Stimulated activated CD8-positive, alpha-beta memory T cell treated with anti-CD3 and anti-CD28 coated beads, Interleukin-7, amount 100 ng/mL, for 4 hours (primary cell): Measurements from ENCODE around the gene KCNG3.

Experiments used
- DNase-seq, 2 donors: peaks; one replicate each; pipeline ENCODE4 v3.0.0-alpha.2; 2020; ENCODE audit warnings: low read depth in 2 of 2

The KCNG3 gene

GRCh38 chr2:42493468-42494354 lies at the start of gene KCNG3:
Gene KCNG3 (minus strand): TSS chr2:42493982. CDS start chr2:42493501, 481 bp downstream.
- DNase-seq = peak; percentile 37 to 72

DNA sequence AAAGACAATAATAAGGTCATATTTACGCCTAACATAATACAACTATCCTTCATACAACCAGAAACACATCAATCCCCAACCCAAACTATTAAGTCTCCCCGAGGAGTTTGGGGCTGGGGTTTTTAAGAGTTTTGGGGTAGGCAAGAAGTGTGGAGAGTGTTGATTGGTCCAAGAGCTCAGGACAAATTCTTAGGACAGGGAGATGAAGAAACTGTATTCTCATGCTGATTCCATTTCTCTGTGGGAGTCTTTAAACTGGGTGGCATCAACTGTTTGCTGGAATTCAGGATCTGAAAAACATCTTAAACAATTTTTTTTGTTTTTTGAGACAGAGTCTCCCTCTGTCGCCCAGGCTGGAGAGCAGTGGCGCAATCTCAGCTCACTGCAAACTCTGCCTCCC lies 49.1 kb upstream of the KCNG3 start:
- DNase-seq = no peak

DNA sequence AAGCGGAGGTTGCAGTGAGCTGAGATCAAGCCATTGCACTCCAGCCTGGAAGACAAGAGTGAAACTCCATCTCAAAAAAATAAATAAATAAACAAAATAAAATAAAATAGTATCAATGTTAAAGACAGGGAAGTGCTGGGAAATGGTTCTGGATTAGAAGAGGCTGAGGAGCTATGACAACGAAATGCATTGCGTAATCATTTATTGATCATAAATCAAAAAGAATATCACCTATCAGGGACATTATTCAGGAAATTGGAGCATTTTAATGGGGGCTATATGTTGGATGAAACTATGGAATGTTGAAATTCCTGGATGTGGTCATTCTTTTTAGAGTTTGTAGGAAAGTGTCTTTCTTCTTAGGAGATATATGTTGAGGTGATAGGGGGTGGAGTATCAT lies 43.7 kb upstream of the KCNG3 start:
- no peak for DNase-seq

- DNase-seq = no peak
Observed at GRCh38 chr2:42532397-42532796, 38.6 kb upstream of the KCNG3 start.

- DNase-seq = no peak
Observed at GRCh38 chr2:42523341-42523740, 29.6 kb upstream of the KCNG3 start.

DNA sequence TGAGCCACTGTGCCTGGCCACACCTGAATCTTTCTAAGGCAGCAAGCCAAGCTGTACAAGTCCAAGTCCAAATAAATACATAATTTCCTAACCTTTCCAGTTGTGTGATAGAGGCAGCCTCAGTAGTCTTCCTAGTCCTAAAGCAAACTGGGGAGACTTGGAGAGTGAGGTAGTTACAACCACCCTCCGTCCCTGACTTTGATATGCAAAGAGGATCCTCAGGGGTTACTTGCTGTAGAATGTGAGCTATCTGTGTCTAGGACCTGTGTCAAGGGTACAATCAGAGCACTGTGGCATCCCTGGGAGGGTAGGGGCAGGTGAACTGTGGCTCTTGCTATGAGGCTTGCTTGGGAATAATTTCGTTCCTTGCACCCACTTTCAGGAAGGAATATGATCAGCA lies 28.3 kb upstream of the KCNG3 start:
- DNase-seq = no peak

DNA sequence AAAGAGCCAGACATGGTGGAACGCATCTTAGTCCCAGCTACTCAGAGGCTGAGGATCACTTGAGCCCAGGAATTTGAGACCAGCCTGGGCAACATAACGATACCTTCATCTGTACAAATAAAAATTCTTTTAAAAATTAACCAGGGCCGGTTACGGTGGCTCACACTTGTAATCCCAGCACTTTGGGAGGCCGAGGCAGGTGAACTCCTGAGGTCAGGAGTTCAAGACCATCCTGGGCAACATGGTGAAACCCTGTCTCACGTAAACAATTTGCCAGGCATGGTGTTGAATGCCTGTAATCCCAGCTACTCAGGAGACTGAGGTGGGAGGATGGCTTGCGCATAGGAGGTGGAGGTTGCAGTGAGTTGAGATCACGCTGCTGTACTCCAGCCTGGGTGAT lies 25.8 kb upstream of the KCNG3 start:
- DNase-seq = no peak

DNA sequence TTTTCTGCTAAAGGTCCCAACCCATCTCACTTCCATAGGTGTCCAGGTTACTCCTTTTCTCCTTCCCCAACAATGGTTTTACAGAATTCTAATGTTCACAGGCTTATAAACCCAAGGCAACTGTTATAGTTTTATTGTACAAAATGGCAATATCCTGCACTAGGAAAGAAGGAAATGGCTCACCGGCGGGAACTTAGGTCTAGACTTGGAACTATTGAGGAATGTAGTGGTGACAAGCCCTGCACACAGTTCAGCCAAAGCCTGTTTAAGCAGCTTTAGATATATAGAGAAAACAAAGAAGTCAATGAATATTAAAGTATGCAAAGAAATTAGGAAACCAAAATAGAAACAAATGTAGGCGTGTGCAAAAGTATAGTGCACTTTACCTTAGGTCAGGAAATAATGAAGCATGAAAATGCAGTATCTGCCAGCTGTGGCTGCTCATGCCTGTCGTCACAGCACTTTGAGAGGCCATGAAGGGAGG lies 22.7 kb upstream of the KCNG3 start:
- no peak for DNase-seq

- no peak for DNase-seq
Observed at GRCh38 chr2:42513252-42513918, 19.6 kb upstream of the KCNG3 start.

DNA sequence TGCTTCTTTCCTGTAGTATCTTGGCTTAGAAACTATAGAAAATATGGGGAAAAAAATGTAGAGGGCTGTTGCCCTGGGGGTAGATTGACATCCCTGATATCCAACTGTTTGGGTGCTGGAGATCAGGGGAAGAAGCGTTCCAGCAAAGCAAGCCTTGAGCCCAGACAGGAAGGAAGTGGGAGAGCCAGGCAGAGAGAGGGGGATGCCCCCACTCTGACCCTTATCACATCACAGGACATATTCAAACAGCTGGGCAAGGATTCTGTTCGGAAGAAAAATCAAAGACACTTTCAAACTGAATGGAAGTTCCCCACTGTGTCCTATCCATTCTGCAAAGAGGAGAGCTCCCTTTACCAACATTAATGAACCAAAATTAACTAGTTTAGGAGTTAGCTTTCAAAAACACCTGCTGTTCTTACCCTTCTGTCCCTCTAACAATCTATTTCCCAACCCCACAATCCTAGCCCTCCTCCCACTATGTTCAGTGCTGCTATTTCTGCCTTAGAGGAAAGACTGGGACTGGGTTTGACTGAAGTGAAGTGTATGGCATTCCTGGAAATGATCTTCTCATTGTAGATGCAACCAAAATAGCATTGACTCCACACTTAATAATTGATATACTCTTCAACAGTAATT lies 16.9 kb upstream of the KCNG3 start:
- DNase-seq = no peak

DNA sequence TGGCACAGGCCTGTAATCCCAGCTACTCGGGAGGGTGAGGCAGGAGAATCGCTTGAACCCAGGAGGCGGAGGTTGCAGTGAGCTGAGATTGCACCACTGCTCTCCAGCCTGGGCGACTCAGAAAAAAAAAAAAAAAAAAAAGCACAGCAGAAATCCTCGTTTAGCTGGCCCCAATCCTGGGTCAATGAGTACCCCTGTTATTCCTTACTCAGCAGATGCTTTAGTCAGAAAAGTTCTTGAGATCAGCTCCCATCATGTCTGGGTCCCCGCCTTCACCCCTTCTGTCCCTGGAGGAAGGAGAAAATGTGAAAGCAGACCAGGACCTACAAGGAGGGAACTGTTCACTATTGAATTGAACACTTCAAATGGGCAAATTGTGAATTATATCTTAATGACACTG lies 16.4 kb upstream of the KCNG3 start:
- no peak for DNase-seq

DNA sequence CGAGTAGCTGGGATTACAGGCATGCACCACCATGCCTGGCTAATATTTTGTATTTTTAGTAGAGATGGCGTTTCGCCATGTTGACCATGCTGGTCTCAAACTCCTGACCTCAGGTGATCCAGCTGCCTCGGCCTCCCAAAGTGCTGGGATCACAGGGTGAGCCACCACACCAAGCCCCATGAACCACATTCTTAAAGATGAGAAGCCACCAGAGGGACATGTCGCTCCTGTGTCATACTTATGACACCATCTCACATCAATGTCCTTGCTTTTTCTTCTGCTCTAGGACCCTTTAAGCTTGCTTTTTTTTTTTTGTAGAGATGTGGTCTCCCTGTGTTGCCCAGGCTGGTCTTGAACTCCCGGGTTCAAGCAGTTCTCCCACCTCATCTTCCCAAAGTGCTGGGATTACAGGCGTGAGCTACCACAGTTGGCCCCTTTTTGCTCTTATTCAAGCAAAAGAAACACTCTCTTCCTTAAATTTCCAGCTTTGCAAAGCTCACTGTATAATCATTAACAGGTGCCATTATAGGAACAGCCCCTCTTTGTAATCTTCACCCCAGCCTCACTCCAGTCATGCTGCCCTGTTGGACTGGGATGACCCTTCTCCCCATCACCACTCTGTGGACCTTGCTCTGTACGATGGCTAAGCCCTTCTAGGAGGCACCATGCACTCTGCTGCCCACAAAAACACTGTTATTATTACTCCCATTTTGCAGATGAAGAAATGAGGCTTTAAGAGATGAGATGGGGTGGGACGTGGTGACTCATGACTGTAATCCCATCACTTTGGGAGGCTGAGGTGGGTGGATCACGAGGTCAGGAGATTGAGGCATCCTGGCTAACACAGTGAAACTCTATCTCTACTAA lies 10.8 kb upstream of the KCNG3 start:
- DNase-seq = no peak

- DNase-seq = no peak
Observed at GRCh38 chr2:42503291-42503690, 9.5 kb upstream of the KCNG3 start.

- no peak for DNase-seq
Observed at GRCh38 chr2:42498497-42498896, 4.7 kb upstream of the KCNG3 start.

DNA sequence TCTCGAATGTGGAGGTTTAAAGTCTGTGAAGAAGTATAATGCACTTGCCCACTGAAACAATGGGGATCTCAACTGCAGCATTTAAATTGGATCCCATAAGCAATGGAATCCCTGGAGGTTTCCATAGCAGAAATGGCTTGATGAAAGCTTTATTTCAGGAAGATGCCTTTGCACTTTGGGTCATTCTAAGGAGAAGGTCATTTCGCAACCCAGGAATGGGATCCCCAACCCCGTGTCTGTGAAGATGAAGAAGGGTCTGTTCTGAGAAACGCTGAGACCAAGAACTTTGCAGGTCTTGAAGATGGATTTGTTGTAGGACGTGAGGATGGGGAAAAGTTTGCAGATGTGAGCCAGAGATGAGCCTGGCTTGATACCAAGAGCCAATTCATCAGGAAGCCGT lies 1.8 kb upstream of the KCNG3 start:
- no peak for DNase-seq

- no peak for DNase-seq
Observed at GRCh38 chr2:42495234-42495581, 1.4 kb upstream of the KCNG3 start.

DNA sequence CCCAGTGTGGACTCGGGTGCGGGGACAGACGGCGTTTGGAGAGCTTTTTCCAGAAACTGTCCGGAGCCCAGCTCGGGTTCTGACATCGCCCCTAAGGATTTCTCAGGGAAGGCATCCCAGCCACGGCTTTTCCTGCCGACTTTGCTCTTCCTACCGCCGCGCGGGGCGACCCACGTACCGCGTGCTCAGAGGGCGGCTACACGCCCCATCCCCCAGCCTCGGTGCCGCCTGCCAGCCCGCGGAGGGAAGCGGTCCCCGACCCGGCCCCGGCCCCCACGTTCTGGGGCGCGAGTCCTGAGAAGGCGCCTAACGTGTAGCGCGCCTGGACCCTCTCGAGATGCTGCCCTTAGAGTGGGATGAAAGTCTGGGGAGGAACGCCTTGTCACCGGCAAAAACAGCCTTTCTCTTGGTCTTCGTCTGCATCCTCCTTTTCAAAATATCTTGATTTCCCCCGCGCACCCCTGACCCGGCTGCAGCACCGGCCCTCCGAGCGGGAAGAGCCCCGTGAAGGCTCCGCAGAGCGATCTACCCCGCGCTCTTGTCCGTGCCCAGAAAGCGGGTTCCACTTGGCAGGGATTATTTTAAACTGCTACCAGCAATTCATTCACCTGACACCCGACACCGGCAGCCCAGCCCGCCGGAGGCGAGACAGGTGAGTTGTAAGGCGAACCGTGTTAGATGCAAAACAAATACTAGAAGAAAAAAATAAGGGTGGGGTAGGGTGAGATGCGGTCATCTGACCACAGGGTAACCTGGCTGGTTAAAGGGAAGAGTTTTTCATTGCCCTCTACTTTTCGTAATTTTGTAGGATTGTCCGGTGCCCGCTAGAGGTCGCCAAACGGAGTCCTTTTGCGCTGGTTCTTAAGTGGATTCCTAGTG lies 812 bp upstream of the KCNG3 start:
- DNase-seq = peak; percentile 58 to 60

DNA sequence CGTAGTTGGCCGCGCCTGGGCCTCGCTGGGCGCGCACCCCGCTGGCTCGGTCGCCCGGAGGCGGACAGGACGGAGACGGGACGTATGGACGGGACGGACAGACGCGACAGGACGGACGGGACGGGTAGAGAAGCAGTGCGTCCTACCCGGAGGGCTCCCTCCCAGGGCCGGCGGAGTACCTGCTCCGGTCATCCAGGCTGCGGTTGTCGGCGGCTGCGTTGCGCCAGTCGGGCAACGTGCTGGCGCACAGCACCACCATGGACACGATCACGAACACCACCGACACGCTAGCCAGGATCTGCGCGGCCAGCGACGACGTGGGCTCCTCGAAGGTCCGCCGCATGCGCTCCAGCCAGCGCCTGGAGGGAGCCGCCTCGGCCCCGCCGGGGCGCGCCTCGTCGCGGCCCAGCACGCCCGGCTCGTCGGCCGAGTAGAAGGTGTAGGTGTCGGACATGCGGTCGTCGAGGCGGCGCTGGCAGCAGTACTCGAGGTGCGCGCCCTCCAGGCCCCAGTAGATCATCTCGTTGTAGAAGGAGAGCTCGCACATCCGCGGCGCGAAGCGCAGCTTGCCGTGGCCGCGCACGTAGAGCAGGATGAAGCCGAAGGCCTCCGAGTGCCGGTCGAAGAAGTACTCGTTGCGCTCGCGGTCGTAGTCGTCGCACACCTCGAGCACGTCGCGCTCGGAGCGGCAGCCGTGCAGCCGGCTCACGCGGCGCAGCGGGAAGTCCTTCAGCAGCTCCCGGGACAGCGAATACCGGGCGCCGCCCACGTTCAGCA lies 903 bp downstream of the KCNG3 start:
- DNase-seq = peak in 1 of 2 donors; percentile 17

- no peak for DNase-seq
Observed at GRCh38 chr2:42488297-42488696, 5.5 kb downstream of the KCNG3 start.
